Amniotic epithelial cell (primary cell): ENCODE measurements around the gene CDKAL1.
"Not testable (repeated sequence)": the region's sequence is repeated elsewhere in the genome, so short reads cannot be mapped to it uniquely, and the experiment has no call there.

Experiments used
- DNase-seq: peaks from one replicate; pipeline ENCODE4 v3.0.0-alpha.2; 2010; ENCODE audit warnings: low read depth

The CDKAL1 gene

GRCh38 chr6:20594299-20594853 is 60.1 kb downstream of the CDKAL1 start:
- DNase-seq, result not testable (repeated sequence)

GRCh38 chr6:20599302-20600051 is 65.2 kb downstream of the CDKAL1 start:
- no peak for DNase-seq

- no peak for DNase-seq
Measured at GRCh38 chr6:20600831-20601230, 66.6 kb downstream of the CDKAL1 start.

DNA sequence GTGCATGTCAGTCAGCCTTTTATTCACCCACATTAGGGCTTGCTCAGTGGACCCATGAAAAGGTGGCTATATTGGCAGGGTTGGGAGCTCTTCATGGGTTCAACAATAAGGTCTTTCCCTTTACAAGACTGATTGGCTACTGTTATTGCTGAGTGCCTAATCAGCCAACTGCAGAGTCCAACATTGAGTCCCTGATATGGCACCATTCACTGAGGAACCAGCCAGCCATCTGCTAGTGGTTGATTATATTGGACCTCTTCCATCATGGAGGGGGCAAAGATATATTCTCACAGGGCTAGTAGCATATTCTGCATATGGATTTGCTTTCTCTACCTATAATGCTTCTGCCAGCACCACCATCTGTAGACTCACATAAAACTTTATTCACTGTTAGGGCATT is 69.9 kb downstream of the CDKAL1 start:
- DNase-seq, result no peak

DNA sequence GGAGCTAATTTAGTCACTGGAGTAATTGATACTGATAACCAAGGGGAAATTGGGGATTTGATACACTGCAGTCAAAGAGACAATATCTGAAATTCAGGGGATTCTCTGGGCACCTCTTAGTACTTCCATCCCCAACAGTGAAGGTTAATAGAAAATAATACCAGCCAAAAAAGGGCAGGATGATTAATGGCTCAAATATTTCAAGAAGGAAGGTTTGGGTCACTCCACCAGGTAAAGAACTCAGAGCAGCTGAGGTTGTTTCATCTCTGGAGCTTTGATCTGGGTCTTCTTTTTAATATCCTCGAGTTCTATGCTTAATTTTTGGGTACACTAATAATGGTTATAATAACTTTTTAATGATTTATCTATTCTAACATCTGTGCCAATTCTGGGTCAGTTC is 70.8 kb downstream of the CDKAL1 start:
- no peak for DNase-seq

- DNase-seq, result peak; percentile 84
Measured at GRCh38 chr6:20605581-20605980, 71.3 kb downstream of the CDKAL1 start.

- DNase-seq, result no peak
Measured at GRCh38 chr6:20606831-20607230, 72.6 kb downstream of the CDKAL1 start.

DNA sequence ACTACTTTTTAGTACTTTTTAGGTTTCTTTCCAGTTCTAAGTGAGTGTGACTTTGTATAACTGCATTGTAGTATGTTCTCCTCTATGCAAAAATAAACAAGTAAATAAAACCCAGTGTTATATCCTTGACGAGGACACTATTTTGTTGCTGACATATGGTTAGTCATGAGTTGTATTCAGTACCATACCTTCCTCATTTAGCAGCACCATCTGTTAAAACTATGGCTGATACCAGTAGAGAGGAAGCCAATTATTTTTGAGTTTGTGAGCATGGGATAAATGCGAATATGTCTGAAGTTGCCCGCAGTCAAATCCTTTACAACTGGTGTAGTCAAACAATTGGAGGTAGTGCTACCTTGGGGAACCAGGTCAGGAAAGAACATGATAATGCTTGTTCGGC is 74.1 kb downstream of the CDKAL1 start:
- no peak for DNase-seq

GRCh38 chr6:20608905-20609304 is 74.6 kb downstream of the CDKAL1 start:
- no peak for DNase-seq

DNA sequence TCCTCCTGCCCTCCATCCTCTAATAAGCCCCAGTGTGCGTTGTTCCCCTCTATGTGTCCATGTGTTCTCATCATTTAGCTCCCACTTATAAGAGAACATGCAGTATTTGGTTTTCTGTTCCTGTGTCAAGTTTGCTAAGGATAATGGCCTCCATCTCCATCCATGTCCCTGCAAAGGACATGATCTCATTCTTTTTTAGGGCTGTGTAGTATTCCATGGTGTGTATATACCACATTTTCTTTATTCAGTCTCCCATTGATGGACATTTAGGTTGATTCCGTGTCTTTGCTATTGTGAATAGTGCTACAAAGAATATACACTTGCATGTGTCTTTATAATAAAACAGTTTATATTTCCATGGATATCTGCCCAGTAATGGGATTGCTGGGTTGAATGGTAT is 75.7 kb downstream of the CDKAL1 start:
- not testable (repeated sequence) for DNase-seq

DNA sequence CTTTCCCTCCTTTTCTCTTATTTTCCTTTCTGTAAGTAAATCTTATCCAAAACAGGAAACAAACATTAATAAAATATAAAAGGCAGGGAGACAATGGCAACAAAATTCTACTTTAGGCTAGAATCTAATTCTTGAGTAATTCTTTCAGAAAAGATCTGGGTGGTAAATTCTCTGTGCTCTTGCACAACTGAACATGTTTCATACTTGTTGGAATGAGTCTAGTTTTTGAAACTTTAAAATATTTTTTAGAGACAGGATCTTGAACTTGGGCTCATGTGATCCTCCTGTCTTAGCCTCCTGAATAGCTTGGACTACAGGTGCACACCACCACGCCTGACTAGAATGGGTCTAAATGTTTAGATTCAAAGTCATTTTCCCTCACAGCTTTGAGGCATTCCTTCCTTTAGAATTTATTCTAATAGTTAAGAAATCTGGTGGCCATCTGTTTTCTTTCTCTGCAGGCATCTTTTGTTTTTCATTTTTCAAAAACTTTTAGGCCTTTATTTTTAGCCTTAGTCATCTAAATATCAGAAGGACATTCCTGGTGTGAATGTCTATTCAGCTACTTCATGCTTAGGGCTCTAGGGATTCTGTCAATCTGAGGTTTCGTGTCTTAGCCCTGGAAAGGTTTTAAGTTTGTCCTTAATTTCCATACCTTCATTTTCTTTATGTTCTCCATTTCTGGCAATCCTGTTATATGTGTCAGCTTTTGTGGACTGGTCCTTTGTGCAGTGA is 76.5 kb downstream of the CDKAL1 start:
- peak; percentile 71 for DNase-seq

DNA sequence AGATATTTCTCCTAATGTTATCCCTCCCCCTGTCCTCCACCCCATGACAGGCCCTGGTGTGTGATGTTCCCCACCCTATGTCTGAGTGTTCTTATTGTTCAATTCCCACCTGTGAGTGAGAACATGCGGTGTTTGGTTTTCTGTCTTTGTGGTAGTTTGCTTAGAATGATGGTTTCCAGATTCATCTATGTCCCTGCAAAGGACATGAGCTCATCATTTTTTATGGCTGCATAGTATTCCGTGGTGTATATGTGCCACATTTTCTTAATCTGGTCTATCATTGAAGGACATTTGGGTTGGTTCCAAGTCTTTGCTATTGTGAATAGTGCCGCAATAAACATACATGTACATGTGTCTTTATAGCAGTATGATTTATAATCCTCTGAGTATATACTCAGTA is 83.3 kb downstream of the CDKAL1 start:
- not testable (repeated sequence) for DNase-seq

- peak; percentile 32 for DNase-seq
Measured at GRCh38 chr6:20620043-20620442, 85.8 kb downstream of the CDKAL1 start.

DNA sequence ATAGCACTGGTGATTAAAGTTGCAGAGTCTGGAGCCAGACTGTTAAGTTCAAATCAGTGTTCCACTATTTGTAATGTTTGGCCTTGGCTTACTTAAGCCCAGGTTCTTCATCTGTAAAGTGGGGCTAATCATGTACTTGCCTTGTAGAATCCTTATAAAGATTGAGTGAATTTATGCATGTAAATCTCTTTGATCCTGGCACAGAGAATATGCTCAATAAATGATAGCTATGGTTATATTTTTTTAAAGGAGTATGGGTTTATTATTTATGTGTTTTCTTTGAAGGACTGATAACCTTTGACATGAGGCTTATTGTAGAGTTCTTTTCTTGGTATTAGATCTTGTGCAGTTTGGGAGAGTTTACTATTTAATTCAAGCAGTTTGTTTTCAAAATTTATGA is 89.5 kb downstream of the CDKAL1 start:
- peak; percentile 64 for DNase-seq

- DNase-seq, result no peak
Measured at GRCh38 chr6:20626165-20626564, 91.9 kb downstream of the CDKAL1 start.

GRCh38 chr6:20629509-20629908 is 95.3 kb downstream of the CDKAL1 start:
- no peak for DNase-seq

- DNase-seq, result no peak
Measured at GRCh38 chr6:20630136-20630535, 95.9 kb downstream of the CDKAL1 start.

DNA sequence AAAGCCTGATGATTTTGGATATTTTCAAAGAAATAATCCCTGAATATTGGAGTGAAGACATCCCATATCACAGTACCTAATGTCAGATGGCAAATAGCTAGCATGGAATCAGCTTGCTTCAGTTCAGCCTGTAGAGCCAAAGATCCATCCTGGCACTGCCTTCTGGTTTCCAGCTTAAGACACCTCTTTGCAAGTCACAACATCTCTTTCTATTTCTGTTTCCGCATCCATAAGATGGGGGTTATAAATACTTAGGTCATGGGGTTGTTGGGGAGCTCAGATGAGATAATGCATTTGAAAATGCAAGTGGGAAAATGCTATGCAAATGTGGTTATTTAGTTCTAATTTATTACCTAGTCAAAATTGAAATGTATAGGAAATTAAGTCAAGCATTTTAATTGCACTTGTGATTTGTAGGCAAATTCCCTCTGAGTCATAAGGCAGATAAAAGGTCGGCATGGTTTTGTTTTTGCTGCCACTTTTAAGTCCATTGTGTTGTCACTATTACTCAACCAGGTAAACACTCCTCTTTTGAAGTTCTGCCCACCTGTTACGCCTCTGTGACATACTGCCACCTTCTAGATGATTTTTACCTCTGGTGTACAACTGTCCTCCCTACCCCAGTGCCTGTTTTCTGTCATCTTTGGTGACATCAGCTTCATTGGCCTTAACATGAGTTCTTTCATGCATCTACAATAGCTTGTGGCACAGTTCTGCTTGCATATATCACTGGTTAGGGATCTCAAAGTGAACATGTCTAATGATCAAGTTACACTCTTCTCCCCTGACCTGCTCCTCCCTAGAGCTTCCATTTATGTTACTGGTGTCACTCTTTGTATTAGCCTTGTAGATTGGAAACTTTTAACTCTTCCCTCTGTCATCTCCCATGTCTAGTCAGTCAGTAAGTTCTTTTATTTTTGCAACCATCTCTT is 96.6 kb downstream of the CDKAL1 start:
- no peak for DNase-seq

- no peak for DNase-seq
Measured at GRCh38 chr6:20631549-20631924, 97.3 kb downstream of the CDKAL1 start.

DNA sequence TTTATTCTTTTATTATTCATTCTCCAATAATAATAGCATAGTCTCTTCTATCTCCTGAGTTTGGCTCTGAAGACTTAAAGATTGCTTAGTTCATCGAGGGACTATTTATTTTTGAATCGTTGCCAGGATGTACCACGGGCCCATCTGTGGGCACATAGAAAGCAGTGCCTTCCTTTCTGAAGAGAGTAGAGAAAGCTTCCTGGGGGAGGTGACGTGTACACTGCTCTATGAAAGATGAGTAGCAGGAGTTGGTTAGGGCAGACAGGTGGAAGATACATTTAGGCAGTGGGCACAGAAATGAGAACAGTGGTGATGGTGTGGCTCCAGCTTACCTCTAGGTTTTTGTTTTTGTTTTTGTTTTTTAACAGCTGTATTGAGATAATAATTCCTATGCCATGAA is 98.4 kb downstream of the CDKAL1 start:
- no peak for DNase-seq

GRCh38 chr6:20633566-20634340 is 99.5 kb downstream of the CDKAL1 start:
- DNase-seq, result no peak
